CD4-positive, alpha-beta T cell treated with Interleukin-4 for 1 hour (primary cell): ENCODE data around the gene TAS2R40.
"Not testable (repeated sequence)": the region's sequence is repeated elsewhere in the genome, so short reads cannot be mapped to it uniquely, and the experiment has no call there.

Experiments
- DNase-seq, 2 donors: peaks; one replicate each; pipeline ENCODE4 v3.0.0-alpha.2; 2020 to 2022

The TAS2R40 gene

GRCh38 chr7:143252006-143252405 lies 30.2 kb downstream of the TAS2R40 start:
- DNase-seq, result peak in 1 of 2 donors; percentile 49

- DNase-seq, result no peak
Observed at GRCh38 chr7:143255564-143255963, 33.7 kb downstream of the TAS2R40 start.

GRCh38 chr7:143256325-143256724 lies 34.5 kb downstream of the TAS2R40 start:
- no peak for DNase-seq

GRCh38 chr7:143256932-143257331 lies 35.1 kb downstream of the TAS2R40 start:
- DNase-seq, result peak in 1 of 2 donors; percentile 32

GRCh38 chr7:143257501-143257900 lies 35.7 kb downstream of the TAS2R40 start:
- no peak for DNase-seq

GRCh38 chr7:143258831-143259230 lies 37.0 kb downstream of the TAS2R40 start:
- DNase-seq, result peak; percentile 35 to 51

GRCh38 chr7:143259765-143260164 lies 37.9 kb downstream of the TAS2R40 start:
- no peak for DNase-seq

GRCh38 chr7:143261901-143262300 lies 40.1 kb downstream of the TAS2R40 start:
- DNase-seq, result no peak

- peak; percentile 77 to 80 for DNase-seq
Observed at GRCh38 chr7:143263266-143264195, 41.7 kb downstream of the TAS2R40 start, which contains the start of gene GSTK1. TSS of gene GSTK1 (plus strand) at chr7:143263441. CDS start at chr7:143263514, 73 bp downstream.

GRCh38 chr7:143264196-143264568 lies 42.3 kb downstream of the TAS2R40 start:
- not testable (repeated sequence) for DNase-seq

- no peak for DNase-seq
Observed at GRCh38 chr7:143265017-143265693, 43.3 kb downstream of the TAS2R40 start.

- no peak for DNase-seq
Observed at GRCh38 chr7:143269251-143269650, 47.4 kb downstream of the TAS2R40 start.

- no peak for DNase-seq
Observed at GRCh38 chr7:143271240-143271639, 49.4 kb downstream of the TAS2R40 start.
